Prostate gland (tissue), 2 donors: ENCODE results near the gene NAA80. TPM values are rescaled to one million over a fixed set of nuclear protein-coding genes. Genes with fewer than 3 reads are reported as not detected.
"Not testable (repeated sequence)": the region's sequence is repeated elsewhere in the genome, so short reads cannot be mapped to it uniquely, and the experiment has no call there.

Experiments
- DNase-seq: peaks from one replicate; pipeline ENCODE4 v3.0.0-alpha.2; 2019; ENCODE audit warnings: low spot score
- H3K27ac ChIP-seq, 2 donors: fragments of 200-600 bp; sonication (generic); 2 replicates each; pipeline ENCODE4 v1.5.1; 2017 to 2019
- H3K27me3 ChIP-seq: fragments of 200-600 bp; sonication (generic); replicated peaks from 2 replicates; pipeline ENCODE4 v1.5.1; 2019; ENCODE audit not compliant: insufficient read depth
- H3K36me3 ChIP-seq, 2 donors: fragments of 200-600 bp; sonication (generic); 1 replicate in 1 of 2; 2 replicates in 1 of 2; pipeline versions ENCODE4 v1.5.1 to v1.8.1; 2017 to 2019
- H3K4me1 ChIP-seq: fragments of 200-600 bp; sonication (generic); replicated peaks from 2 replicates; pipeline ENCODE4 v1.5.1; 2019
- H3K4me3 ChIP-seq, 2 donors: fragments of 200-600 bp; sonication (generic); 2 replicates each; pipeline ENCODE4 v1.5.1; 2017 to 2019
- H3K9me3 ChIP-seq: fragments of 200-600 bp; sonication (generic); 2 replicates; pipeline ENCODE4 v1.5.1; 2017
- CTCF ChIP-seq, 4 experiments: fragments of 200-600 bp in 2 of 4; fragments of 450-650 bp in 2 of 4; sonication (generic) in 2 of 4; IDR thresholded peaks; 1 replicate in 3 of 4; 2 replicates in 1 of 4; pipeline ENCODE4 v1.5.1; 2016 to 2019; ENCODE audit warnings: antibody characterized with exemption in 4 of 4, mild to moderate bottlenecking in 2 of 4, moderate library complexity in 2 of 4
- POLR2A ChIP-seq: fragments of 450-650 bp; IDR thresholded peaks from one replicate; pipeline ENCODE4 v1.6.1; 2016; ENCODE audit warnings: antibody characterized with exemption, mild to moderate bottlenecking
- POLR2AphosphoS5 ChIP-seq: sonication (generic); formaldehyde crosslinking; IDR thresholded peaks from one replicate; pipeline ENCODE4 v1.6.1; 2017; ENCODE audit warnings: antibody characterized with exemption
- WGBS: methylation state at CpG from one replicate; pipeline ENCODE4 v1.1.5; 2018; 5-methylcytosine and 5-hydroxymethylcytosine counted together
- intact Hi-C: fragments of 100-400 bp; cut with DNase I; formaldehyde crosslinking; loops from one replicate; pipeline ENCODE4 v1.14.2; 2022
- total RNA-seq, 2 donors: library from RNA; depleted of rRNA; stranded (reverse); fragments of >200 nt; gene quantifications; one replicate each; pipeline ENCODE4 v1.1.0, GENCODE V29; 2016

Gene NAA80
- total RNA-seq, 2 donors from 2014 or later = 15.8 to 28.0 TPM

GRCh38 chr3:50287262-50287661 lies 11.9 kb downstream of the NAA80 start:
- Histone ChIP-seq H3K4me1 (no peaks in the 10 kb centered on the region), H3K27me3 (no peaks in the 10 kb centered on the region), H3K9me3 (no peaks in the 10 kb centered on the region), H3K36me3 (peaks cover 11 to 22% of the 10 kb centered on the region in 2 donors), H3K27ac (no peak overlapping the region), H3K4me3 (no peak overlapping the region)
- DNase-seq = no peak
- TF ChIP-seq POLR2AphosphoS5 (no peak), POLR2A (no peak), CTCF (IDR thresholded peaks at IDR 0.05) (no peak)
- intact Hi-C loops = loop anchor here (10.0 kb wide), 1 partner anchor 1152 kb away; the partner anchor contains the start of gene LAMB2
- WGBS = 91% methylated on average over 1 of the region's 1 CpG

GRCh38 chr3:50286322-50287227 lies 12.6 kb downstream of the NAA80 start:
- TF ChIP-seq POLR2AphosphoS5 (no peak), POLR2A (no peak), CTCF (IDR thresholded peaks at IDR 0.05) (no peak)
- intact Hi-C loops = loop anchor here (10.0 kb wide), 1 partner anchor 1152 kb away; the partner anchor contains the start of gene LAMB2
- H3K27ac ChIP-seq = no peak overlapping the region
- no peak overlapping the region for H3K4me3 ChIP-seq
- H3K27me3 ChIP-seq = no peaks in the 10 kb centered on the region
- no peaks in the 10 kb centered on the region for H3K9me3 ChIP-seq
- no peak for DNase-seq
- no peaks in the 10 kb centered on the region for H3K4me1 ChIP-seq
- peaks cover 11 to 22% of the 10 kb centered on the region in 2 donors for H3K36me3 ChIP-seq
- WGBS = 84% methylated on average over 28 of the region's 28 CpGs

GRCh38 chr3:50284121-50284520 lies 15.1 kb downstream of the NAA80 start:
- not testable (repeated sequence) for DNase-seq, H3K27me3 ChIP-seq, H3K9me3 ChIP-seq, H3K4me1 ChIP-seq, H3K27ac ChIP-seq, H3K4me3 ChIP-seq
- intact Hi-C loops = loop anchor here (10.0 kb wide), 1 partner anchor 1149 kb away; the partner anchor contains the start of gene LAMB2
- peaks cover 6 to 13% of the 10 kb centered on the region in 2 donors for H3K36me3 ChIP-seq
- 82% methylated on average over 6 of the region's 6 CpGs for WGBS

- Histone ChIP-seq H3K27me3 (no peaks in the 10 kb centered on the region), H3K9me3 (no peaks in the 10 kb centered on the region), H3K4me3 (no peak overlapping the region), H3K4me1 (no peaks in the 10 kb centered on the region), H3K36me3 (no peaks in the 10 kb centered on the region), H3K27ac (no peak overlapping the region)
- no peak for TF ChIP-seq POLR2A
- no peak for TF ChIP-seq POLR2AphosphoS5
- TF ChIP-seq CTCF (IDR thresholded peaks at IDR 0.05) = no peak
- WGBS = 91% methylated on average over 8 of the region's 8 CpGs
- intact Hi-C loops = loop anchor here (10.0 kb wide), 1 partner anchor 1145 kb away; the partner anchor contains the start of gene LAMB2
- no peak for DNase-seq
These were observed 19.8 kb downstream of the NAA80 start for GRCh38 chr3:50279255-50280016.

GRCh38 chr3:50278880-50279224 lies 20.4 kb downstream of the NAA80 start, which contains the start of gene LSMEM2:
Gene LSMEM2 (plus strand): TSS chr3:50279087. CDS start chr3:50279114, 27 bp downstream.
- H3K27ac ChIP-seq = no peak within 1 kb of the TSS
- 52% methylated on average over 2 of the region's 2 CpGs for WGBS

More at GRCh38 chr3:50278880-50279224, 20.4 kb downstream of the NAA80 start, which contains the start of gene LSMEM2:
- no peak within 1 kb of the TSS for H3K4me3 ChIP-seq
- H3K4me1 ChIP-seq = no peaks in the 10 kb centered on the region
- H3K27me3 ChIP-seq = no peaks in the 10 kb centered on the region
- no peaks in the 10 kb centered on the region for H3K9me3 ChIP-seq
- TF ChIP-seq POLR2A = no peak
- no peaks in the 10 kb centered on the region for H3K36me3 ChIP-seq
- intact Hi-C loops = no loop called here
- DNase-seq = no peak
